Lower leg skin (tissue), 3 donors: ENCODE measurements around the gene TAP1.

Experiments used
- CTCF ChIP-seq, 3 donors: fragments of 450-650 bp; IDR thresholded peaks; one replicate each; pipeline ENCODE4 v1.5.1; 2016; ENCODE audit warnings: antibody characterized with exemption in 3 of 3, mild to moderate bottlenecking in 3 of 3, moderate library complexity in 2 of 3
- POLR2A ChIP-seq, 2 donors: fragments of 450-650 bp; IDR thresholded peaks; one replicate each; pipeline ENCODE4 v1.6.1; 2016 to 2017; ENCODE audit warnings: antibody characterized with exemption in 2 of 2, mild to moderate bottlenecking in 1 of 2, moderate library complexity in 1 of 2

DNA sequence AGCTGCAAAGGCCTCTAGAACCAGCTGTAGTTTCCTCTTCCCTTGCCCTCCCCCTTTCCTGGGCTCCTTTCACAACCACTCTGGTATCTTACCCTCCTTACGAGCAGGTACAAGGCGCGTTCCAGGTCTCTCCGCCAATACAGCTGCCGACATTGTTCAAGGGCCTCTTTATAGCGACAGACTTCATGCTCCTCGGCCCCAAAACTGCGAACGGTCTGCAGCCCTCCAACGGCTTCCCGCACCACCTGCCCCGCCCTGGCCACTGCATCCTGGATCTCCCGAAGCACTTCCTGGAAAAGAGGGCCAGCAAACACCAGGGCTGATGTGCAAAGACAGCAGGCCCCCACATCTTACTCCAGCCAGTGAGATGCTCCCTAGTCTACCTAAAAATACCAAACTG is 21.0 kb downstream of the TAP1 start:
- TF ChIP-seq CTCF (IDR thresholded peaks at IDR 0.05) (no peak), POLR2A (IDR thresholded peaks at IDR 0.05) (no peak)
